HG03378 (cell line): ENCODE data around the gene NAGLU.

Experiments
- ATAC-seq: cut with Tn5 transposase; IDR thresholded peaks from one replicate; pipeline ENCODE4 v1.9.1; 2021; ENCODE audit warnings: mild to moderate bottlenecking, moderate library complexity; ENCODE audit not compliant: unreplicated experiment

NAGLU gene

GRCh38 chr17:42586514-42587230 is 50.6 kb downstream of the NAGLU start:
- no peak for ATAC-seq

DNA sequence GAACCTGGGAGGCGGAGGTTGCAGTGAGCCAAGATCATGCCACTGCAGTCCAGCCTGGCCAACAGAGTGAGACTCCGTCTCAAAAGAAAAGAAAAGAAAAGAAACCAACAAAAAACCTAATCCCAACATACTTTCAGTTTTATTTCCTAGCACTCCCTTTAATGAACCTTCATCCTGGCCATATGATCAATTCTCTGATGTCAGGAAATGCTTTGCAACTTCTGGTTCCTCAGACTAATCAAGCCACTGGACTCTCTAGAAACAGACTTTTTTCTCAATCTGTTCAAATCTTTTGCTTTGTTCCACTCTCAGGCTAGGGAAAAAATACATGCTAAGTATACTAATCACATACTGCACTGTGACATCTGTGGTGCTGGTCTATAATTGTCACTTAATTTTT is 54.8 kb downstream of the NAGLU start:
- ATAC-seq = no peak

DNA sequence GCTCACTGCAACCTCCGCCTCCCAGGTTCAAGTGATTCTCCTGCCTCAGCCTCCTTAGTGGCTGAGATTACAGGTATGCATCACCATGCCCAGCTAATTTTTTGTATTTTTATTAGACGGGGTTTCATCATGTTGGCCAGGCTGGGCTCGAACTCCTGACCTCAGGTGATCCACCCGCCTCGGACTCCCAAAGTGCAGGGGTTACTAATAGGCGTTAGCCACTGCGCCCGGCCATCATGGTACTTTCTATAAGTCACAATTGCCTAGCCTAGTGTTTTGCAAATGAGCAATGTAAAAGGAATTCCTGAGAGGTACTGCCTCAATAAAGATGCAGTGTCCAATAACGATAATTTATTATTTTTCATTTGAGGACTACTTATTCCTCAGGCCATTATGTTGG is 55.4 kb downstream of the NAGLU start:
- no peak for ATAC-seq
